SU-DHL-6 (cell line): ENCODE measurements around the gene UPK1B.

Experiments used
- H2AFZ ChIP-seq: fragments of 200-600 bp; sonication (generic); 2 replicates; pipeline ENCODE4 v1.6.1; 2014; ENCODE audit warnings: low read depth, mild to moderate bottlenecking, moderate library complexity, mixed read lengths, antibody characterized with exemption, low read length; ENCODE audit not compliant: severe bottlenecking
- H3F3A ChIP-seq: fragments of 200-600 bp; shearing (Covaris generic); 2 replicates; pipeline ENCODE4 v1.6.0; 2016; ENCODE audit warnings: antibody characterized with exemption, mild to moderate bottlenecking; ENCODE audit not compliant: insufficient read depth
- H3K27ac ChIP-seq: fragments of 200-600 bp; sonication (generic); 2 replicates; pipeline ENCODE4 v1.5.1; 2016; ENCODE audit warnings: low read depth, mild to moderate bottlenecking, low read length, moderate library complexity, mixed read lengths
- H3K27me3 ChIP-seq: fragments of 200-600 bp; sonication (generic), shearing (Covaris generic); 2 replicates; pipeline ENCODE4 v1.6.0; 2014; ENCODE audit warnings: mild to moderate bottlenecking, low read length
- H3K36me3 ChIP-seq: fragments of 200-600 bp; sonication (generic); 2 replicates; pipeline ENCODE4 v1.6.1; 2014; ENCODE audit warnings: mild to moderate bottlenecking, low read length, mixed read lengths
- H3K4me2 ChIP-seq: fragments of 300-600, 200-600 bp; shearing (Covaris generic), sonication (generic); 2 replicates; pipeline ENCODE4 v1.6.0; 2014; ENCODE audit warnings: low read length, low read depth, mild to moderate bottlenecking; ENCODE audit not compliant: poor library complexity, severe bottlenecking
- H3K4me3 ChIP-seq: fragments of 200-600 bp; sonication (generic); 2 replicates; pipeline ENCODE4 v1.5.1; 2014; ENCODE audit warnings: antibody characterized with exemption, low read length, mild to moderate bottlenecking, mixed read lengths; ENCODE audit not compliant: insufficient read depth, poor library complexity, severe bottlenecking
- H3K79me2 ChIP-seq: fragments of 200-600 bp; sonication (generic); 2 replicates; pipeline ENCODE4 v1.6.1; 2014; ENCODE audit warnings: mild to moderate bottlenecking, low read length, moderate library complexity; ENCODE audit not compliant: insufficient read depth
- H3K9ac ChIP-seq: fragments of 200-600 bp; sonication (generic); 2 replicates; pipeline ENCODE4 v1.7.0; 2014; ENCODE audit warnings: mild to moderate bottlenecking, low read length
- H3K9me2 ChIP-seq: fragments of 200-600 bp; sonication (generic); replicated peaks from 2 replicates; pipeline ENCODE4 v1.6.1; 2014; ENCODE audit warnings: low read length; ENCODE audit not compliant: insufficient read depth
- H3K9me3 ChIP-seq: fragments of 200-600 bp; sonication (generic); 2 replicates; pipeline ENCODE4 v1.6.1; 2014; ENCODE audit warnings: low read length, mixed read lengths; ENCODE audit not compliant: insufficient read depth
- H4K20me1 ChIP-seq: fragments of 200-600 bp; sonication (generic); 2 replicates; pipeline ENCODE4 v1.6.1; 2014; ENCODE audit warnings: low read depth, mild to moderate bottlenecking, antibody characterized with exemption, low read length, moderate library complexity, mixed read lengths
- CTCF ChIP-seq: fragments of 200-600 bp; sonication (generic); IDR thresholded peaks from one replicate; pipeline ENCODE4 v1.5.1; 2017; ENCODE audit warnings: antibody characterized with exemption, mild to moderate bottlenecking, low read length, moderate library complexity; ENCODE audit not compliant: insufficient read depth, poor library complexity, severe bottlenecking
- EZH2phosphoT487 ChIP-seq: fragments of 200-600 bp; sonication (generic), shearing (Covaris generic); conservative IDR thresholded peaks from 2 replicates; pipeline ENCODE4 v1.6.1; 2018; ENCODE audit warnings: mild to moderate bottlenecking, antibody characterized with exemption, low read length, moderate library complexity, mixed read lengths

UPK1B gene

GRCh38 chr3:119238363-119238762 lies 65.0 kb downstream of the UPK1B start:
- Histone ChIP-seq H2AFZ (no peak overlapping the region), H3K4me2 (peak overlapping the region; percentile 92), H3K9me2 (no peaks in the 10 kb centered on the region), H3K9ac (no peak overlapping the region), H3F3A (peaks cover 6% of the 10 kb centered on the region), H3K27me3 (no peaks in the 10 kb centered on the region), H3K79me2 (peaks cover 22% of the 10 kb centered on the region), H3K36me3 (peaks cover 14% of the 10 kb centered on the region; the same call in 1 of the 2 replicates), H3K27ac (no peak overlapping the region), H3K4me3 (no peak overlapping the region), H4K20me1 (no peaks in the 10 kb centered on the region), H3K9me3 (no peaks in the 10 kb centered on the region)
- no peak for TF ChIP-seq CTCF
- TF ChIP-seq EZH2phosphoT487, result no peak

GRCh38 chr3:119239206-119239820 lies 65.9 kb downstream of the UPK1B start:
- Histone ChIP-seq H3K4me2 (peak overlapping the region; percentile 92), H3K79me2 (peaks cover 22% of the 10 kb centered on the region), H3K9ac (peak overlapping the region; percentile 75), H2AFZ (peak overlapping the region; percentile 98), H3K36me3 (peaks cover 14% of the 10 kb centered on the region; the same call in 1 of the 2 replicates), H3K9me3 (no peaks in the 10 kb centered on the region), H3K27me3 (no peaks in the 10 kb centered on the region), H3K27ac (no peak overlapping the region), H3F3A (peaks cover 6% of the 10 kb centered on the region), H3K9me2 (no peaks in the 10 kb centered on the region), H3K4me3 (peak overlapping the region; percentile 70), H4K20me1 (no peaks in the 10 kb centered on the region)
- TF ChIP-seq CTCF (no peak), EZH2phosphoT487 (no peak)

GRCh38 chr3:119240101-119240590 lies 66.7 kb downstream of the UPK1B start:
- peaks cover 22% of the 10 kb centered on the region for H3K79me2 ChIP-seq
- no peaks in the 10 kb centered on the region for H4K20me1 ChIP-seq
- no peaks in the 10 kb centered on the region for H3K9me3 ChIP-seq
- H3K9me2 ChIP-seq, result no peaks in the 10 kb centered on the region
- H2AFZ ChIP-seq, result peak overlapping the region; percentile 98
- peak overlapping the region; percentile 75 for H3K9ac ChIP-seq
- no peaks in the 10 kb centered on the region for H3K27me3 ChIP-seq
- peaks cover 6% of the 10 kb centered on the region; the same call in 1 of the 2 replicates for H3K36me3 ChIP-seq
- H3K27ac ChIP-seq, result 0 out of 2 replicates have a peak overlapping the region, but pooled peaks have one; percentile 61
- peak overlapping the region; percentile 70 for H3K4me3 ChIP-seq
- peak overlapping the region; percentile 92 for H3K4me2 ChIP-seq
- TF ChIP-seq EZH2phosphoT487, result no peak
- TF ChIP-seq CTCF, result no peak
- H3F3A ChIP-seq, result peaks cover 6% of the 10 kb centered on the region
